Activated CD4-positive, CD25-positive, alpha-beta regulatory T cell treated with anti-CD3 and anti-CD28 coated beads, Interleukin-2, amount 50 U/mL, for 24 hours (primary cell): ENCODE measurements around the gene OSBPL8.
"Not testable (repeated sequence)": the region's sequence is repeated elsewhere in the genome, so short reads cannot be mapped to it uniquely, and the experiment has no call there.

Experiments used
- ATAC-seq, 2 donors: fragments of 150-1000 bp; cut with Tn5 transposase; one replicate each; pipeline ENCODE4 v1.10.0; 2021; ENCODE audit warnings: mild to moderate bottlenecking in 1 of 2, moderate library complexity in 1 of 2

OSBPL8 gene

DNA sequence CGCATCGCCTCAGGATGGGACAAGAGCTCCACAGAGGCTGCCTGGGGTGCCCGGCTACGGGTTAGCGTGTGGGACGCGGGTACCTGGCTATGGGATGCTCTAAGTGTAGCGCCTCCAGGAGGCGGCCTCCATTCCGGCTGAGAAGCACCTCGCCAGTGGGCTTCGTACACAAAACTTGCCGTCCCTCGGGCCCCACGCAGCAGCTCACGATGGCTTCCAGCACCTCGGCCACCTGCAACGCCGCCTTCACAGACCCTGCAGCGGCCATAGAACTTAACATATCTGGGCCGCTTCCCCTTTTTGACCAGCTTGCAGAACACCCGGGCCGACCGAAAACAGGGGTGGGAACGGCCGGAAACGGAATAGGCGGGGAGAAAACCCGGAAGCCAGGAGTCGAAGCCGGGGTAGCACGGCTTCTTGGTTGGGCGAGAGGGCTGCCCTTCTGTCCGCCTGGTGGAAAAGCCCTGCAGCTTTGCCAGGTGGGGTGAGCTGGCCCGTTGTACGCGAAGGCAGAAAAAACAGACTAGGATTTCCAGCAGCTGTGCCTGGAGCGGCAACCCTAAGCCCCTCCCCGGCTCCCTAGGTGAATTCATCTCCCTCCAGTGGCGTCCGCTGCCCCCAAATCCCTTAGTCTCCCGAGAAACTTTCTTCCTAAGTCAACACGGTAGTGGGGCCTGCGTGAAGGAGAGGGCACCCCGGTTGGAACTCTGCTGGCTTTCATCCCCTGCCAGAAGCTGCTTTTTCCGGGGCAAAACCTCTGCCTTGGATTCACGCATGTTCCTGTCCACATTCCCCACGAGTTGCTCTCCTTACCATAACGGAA, 211.3 kb downstream of the OSBPL8 start, which contains the start of gene BBS10:
Gene BBS10 (minus strand): TSS at position 337 of the 823 bp plus-strand sequence. CDS start 57 bp downstream, at position 280.
- peak; percentile 97 to 99 for ATAC-seq

DNA sequence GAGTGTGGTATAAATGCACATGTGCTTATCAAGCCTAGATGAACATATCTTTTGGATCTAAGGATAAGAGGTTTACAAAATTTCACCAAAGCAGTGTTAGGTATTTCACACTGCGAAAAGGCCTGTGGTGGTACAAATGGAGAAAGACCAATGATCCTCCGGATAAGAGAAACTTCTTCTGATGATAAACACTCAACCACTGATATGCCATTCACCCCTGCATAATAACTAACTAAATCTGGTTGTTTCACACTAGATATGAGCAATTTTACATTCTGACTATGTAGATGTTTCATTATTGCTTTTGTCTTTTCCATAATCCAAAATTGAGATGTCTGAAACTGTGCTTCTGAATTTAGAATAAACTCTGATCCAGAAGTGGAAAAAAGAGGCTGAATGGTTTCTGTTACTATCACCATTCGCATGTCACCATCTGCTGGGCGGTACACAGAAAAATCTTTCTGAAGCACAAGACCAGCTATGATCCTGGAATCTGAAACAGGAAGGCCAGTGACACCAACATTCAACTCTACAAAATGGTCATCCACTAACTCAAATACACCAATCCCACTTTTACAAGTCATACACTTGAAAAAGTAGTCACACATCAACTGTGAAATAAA, 212.7 kb downstream of the OSBPL8 start:
- peak in 1 of 2 donors; percentile 15 for ATAC-seq

DNA sequence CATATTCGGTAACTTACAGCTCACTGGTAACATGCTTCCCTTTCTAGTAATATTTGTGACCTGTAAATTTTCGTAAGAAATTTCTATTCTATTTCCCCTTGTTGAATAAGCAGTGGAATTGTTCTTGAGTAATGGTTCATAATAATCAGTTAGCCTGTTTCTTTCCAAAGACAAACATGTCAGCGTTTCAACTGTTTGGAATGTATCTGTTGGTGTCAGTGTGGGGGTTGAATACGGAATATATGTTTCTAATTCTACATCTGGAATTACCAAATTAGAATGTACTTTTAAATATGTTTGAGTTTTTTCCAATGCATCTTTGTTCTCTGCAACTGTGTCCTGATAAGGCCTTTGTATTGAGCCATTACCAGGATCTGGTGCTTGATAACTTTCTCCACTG, 213.3 kb downstream of the OSBPL8 start:
- ATAC-seq: no peak

DNA sequence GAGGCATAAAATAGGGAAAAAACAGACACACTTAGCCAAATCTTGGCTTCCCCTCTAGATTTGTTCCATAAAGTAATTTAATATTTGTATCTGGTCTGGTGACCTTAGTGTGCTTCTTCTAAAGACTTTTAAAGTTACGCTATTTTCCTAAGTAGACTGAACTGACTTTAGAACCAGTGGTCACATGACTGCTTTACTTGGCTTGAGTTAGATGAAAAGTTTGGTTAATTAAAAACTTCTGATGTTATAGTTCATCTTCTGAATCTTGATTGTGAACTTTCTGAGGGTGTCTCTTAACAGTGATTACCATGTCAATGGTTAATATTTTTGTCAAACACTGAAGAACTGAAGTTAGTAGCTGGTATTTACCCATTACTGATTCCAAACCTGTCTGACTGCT, 214.0 kb downstream of the OSBPL8 start:
- no peak for ATAC-seq

DNA sequence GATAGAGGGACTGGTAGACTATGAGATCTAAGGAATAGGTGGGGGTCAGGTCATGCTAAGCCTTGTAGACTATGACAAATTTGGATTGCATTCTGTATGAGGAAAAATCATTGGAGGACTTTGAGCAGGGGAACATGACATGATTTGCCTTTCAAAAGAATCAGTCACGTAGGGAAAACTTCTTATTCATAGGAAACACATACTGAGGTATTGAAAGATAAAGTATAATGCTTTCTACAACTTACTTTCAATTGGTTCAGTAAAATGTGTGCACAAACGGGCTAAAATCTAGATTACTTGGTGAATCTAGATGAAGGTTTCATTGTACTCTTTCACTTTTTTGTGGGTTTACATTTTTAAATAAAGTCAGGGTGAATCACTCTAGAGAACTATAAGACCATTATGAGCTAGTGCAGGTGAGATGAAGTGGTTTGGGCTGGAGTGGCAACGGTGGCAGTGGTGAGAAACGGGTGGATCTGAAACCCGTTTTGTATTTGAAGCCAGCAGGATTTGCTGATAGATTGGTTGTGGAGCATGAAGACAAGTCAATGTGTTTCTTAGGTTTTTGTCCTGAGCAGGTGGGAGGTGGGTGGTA, 218.0 kb downstream of the OSBPL8 start:
- ATAC-seq: no peak

DNA sequence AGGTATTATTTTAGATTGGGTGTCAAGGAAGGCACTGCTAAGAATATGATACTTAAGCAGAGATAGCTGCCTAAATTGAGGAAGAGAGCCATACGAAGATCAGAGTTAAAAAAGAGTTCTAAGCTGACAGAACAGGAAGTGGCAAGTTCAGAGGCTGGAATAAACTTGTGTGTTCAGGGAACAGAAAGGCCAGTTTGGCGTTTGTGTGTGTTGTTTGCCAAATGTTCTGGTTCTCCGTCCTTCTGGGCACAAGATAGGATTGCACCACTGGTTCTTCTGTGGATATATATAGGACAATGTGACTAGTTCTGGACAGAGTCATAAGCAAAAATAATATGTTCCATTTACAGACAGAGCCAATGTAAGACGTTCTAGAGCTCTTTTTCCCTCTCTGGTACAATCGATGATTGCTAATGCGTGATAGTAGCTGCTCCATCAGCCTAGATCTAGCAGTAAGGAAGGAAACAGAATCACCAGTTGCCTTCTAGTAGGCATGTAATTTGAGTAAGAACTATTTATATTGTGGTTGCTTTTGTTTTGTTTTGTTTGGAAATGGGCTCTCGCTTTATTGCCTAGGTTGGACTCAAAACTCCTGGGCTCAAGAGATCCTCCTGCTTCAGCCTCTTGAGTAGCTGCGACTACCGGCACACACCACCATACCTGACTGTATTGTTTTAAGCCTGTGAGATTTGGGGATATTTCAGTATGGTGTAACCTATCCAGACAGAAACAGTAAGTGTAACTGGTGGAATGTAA, 218.7 kb downstream of the OSBPL8 start:
- no peak for ATAC-seq

DNA sequence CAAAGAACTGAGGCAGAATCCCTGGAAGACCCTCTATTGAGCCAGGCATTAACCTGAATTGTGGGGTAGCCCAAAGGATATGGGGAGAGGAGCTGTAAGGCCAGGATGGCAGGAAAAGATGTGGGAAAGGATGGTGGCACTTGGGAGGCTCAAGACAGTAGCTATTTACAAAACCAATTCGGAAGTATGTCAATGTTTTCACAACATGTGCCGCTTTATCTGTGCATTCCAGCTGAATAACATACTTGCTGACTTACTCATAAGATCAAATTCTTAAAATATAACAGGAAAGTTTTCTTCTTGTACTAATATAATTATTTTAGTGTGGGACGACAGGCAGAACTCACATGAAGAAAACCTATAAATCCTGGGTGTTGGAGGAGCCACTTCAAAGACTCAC, 222.0 kb downstream of the OSBPL8 start:
- no peak for ATAC-seq

DNA sequence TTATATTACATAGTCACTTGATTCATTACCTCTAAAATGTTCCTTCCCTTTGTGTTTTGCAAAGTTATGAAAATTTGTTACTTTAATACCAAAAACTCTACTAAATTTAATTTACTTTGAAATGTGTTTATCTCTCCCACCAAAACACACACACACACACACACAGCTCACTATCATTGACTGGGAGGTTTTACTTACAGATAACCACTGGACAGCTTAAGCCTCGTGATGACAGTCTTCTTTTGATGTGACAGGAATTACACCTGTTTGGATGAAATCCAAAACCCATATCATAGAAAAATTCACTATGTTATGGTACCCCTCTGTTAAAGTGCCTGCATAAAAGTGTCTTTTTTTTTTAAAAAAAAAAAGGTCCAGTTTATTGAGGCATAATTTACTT, 227.0 kb downstream of the OSBPL8 start:
- no peak for ATAC-seq

DNA sequence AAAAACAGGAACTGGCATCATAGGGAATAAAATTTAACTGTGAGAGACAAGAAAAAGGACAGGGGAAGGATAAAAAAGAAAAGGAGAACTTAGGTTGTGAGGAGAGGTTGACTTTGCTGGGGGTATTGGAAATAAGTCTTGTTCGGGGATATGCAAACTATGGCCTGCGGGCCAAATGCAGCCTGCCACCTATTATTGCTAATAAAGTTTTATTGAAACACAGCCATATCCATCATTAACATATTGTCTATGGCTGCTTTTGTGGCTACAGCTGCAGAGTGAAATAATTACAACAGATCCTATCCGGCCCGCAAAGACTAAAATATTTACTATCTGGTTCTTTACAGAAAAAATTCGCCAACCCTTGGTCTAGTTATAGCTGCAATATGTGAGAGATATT, 230.0 kb downstream of the OSBPL8 start:
- ATAC-seq: no peak

DNA sequence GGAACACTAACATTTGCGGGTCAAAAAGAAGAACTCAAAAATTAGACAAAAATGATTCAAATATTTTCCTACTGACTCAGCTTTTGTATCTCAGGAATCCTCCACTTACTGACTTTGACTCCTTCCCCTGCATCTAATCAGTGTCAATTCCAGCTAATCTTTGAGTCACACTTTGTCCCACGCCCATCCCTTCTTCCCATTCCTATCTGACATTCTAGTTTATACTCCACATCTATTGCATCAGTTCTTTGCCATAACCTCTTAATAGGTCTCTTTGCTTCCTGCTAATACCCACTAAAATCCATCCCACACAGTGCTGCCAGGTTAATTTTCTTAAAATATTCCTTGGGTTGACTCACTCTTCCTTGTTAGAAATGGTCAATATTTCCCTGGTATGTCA, 230.4 kb downstream of the OSBPL8 start:
- no peak for ATAC-seq

DNA sequence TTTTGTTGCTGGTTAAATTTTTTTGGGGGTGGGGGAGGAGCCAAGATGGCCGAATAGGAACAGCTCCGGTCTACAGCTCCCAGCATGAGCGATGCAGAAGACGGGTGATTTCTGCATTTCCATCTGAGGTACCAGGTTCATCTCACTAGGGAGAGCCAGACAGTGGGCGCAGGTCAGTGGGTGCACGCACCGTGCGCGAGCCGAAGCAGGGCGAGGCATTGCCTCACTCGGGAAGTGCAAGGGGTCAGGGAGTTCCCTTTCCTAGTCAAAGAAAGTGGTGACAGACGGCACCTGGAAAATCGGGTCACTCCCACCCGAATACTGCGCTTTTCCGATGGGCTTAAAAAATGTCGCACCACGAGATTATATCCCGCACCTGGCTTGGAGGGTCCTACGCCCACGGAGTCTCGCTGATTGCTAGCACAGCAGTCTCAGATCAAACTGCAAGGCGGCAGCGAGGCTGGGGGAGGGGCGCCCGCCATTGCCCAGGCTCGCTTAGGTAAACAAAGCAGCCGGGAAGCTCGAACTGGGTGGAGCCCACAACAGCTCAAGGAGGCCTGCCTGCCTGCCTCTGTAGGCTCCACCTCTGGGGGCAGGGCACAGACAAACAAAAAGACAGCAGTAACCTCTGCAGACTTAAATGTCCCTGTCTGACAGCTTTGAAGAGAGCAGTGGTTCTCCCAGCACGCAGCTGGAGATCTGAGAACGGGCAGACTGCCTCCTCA, 239.8 kb downstream of the OSBPL8 start:
- not testable (repeated sequence) for ATAC-seq

DNA sequence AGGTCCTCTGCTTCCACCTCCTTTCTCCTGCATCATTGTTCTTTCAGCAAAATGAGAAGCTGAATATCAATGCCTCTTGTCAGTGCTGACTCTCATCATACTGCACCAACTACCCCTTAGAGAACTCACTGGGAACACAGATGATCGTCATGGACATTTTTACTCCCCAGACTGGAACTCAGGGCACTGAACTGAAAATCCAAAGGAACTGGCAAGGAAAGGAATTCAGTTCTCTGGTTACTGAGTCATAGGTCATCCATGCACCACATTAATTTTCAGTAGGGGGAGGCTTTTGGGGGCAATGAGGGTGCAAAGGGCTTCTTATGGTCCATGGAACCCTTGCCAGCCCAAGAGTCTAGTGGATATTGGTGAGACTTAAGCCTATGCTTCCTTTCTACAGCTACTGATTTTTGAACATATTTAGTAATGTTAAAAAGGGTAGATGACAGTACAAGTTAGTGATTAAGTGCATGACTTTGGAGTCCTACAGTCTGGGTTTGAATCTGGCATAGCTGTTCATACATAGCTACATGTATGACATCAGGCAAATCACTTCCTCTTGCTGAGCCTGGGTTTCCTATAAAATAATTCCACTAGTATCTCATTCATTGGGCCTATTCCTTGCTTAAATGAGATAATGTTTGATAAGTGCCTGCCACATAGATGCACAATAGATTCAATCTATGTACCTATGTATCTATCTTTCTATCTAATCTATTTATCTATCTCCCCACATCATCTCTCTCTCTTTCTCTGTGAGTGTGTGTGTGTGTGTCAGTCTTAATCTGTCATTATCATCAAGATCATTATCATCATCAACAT, 240.6 kb downstream of the OSBPL8 start:
- ATAC-seq: no peak

DNA sequence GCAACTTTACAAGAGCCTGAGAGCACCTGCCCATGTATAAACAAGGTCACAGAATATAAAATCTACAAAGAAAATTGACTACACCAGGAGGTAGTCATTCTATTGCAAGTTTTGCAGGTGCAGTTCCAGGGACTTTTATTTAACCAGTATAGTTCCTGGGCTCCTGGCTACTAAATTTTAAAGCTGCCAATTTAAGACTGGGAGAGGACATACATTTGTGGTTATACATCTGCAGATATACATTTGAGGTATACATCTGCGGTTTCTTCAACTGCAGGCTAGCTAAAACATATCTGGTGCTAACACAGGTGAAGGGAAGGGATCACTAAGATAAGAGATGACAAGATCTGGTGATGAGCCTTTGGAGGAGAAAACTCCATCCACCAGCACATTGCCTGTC, 241.6 kb downstream of the OSBPL8 start:
- ATAC-seq: no peak

DNA sequence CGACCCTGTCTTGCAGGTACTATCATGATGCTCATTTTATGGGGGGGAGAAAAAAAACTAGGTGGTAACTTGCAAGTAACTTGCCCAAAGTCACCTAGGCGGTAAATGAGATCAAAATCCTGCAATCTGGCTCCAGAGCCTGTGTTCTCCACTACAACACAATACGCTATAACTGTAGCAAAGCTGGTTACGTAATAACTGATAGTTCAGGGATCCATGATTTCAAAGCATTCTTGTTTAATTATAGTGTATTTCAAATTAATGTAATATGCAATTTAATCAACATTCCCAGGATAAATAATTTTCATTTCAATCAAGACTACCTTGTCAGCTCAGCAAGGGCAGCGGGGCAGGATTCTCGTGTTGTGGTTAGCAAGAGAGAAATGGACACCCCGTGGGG, 243.1 kb downstream of the OSBPL8 start:
- ATAC-seq: no peak

DNA sequence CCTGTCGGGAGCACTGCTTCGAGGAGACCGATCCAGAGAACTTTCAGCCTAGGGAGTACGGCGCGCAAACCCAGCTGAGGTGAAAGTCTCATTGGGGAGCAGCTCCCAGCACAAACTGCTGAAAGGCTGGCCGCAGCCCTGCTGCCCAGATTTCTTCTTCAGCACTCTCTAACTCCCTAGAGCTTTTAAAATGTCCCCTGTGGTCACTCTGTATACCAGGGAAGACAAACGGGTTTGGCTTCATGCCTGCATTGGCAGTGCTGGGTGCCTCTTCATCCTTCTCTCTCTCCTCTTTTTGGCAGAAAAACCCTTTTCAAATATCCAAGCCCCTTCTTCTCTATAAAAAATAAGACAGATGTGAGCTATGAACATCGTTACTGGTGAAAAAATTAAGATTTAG, 246.3 kb downstream of the OSBPL8 start:
- no peak for ATAC-seq

DNA sequence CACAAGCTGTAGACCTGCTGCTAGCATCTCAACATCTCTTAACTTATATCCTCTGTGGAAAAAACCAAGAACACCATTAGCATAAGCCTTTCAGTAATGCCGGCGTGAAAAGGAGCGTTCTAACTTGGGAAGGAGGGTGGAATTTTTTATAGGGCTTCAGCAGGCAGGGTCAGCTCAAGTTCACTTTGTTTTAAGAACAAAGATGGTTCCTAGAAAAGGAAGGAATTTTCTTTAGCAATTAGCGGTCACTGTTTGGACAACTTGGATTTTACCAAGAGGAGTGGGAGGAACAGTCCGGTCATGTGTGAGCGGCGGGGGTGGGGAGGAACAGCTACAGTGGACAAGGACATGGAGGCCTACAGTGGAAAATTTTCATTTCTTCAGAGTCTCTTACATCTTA, 247.3 kb downstream of the OSBPL8 start:
- ATAC-seq: no peak

DNA sequence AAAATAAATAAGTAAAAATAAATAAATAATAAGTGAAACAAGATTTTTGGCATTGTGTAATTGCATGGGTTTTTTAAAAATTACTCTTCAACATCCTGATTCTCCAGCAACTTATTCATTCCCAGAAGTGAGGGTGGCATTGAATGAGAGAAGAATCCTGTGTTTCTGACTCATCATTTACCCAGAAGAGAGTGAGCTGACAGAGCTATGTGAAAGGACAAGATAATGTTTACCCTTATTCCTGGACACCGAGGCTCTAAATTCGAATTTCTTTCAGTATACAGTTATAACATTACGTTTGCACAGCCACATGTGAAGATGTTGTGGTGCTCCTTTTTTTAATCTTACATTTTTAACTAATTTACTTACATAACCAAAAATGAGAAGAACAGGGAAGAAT, 247.8 kb downstream of the OSBPL8 start:
- ATAC-seq: no peak

DNA sequence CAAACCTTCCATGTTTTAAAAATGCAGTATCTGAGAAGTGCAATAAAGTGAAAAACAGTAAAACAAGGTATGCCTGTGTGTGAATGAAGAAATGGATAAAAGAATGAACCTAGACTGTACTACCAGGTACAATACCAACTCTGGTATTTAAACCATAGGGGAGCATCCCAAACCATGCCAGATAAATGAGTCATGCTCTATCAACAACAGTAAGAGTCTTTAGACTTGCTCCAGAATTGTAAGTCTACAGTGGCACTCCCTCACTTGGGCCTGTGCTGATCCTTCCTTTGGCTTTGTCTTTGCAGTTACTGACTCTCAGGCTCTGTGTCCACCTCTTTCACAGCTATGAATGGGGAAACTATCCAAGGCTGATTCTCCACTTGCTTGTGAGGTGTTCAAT, 249.5 kb downstream of the OSBPL8 start:
- no peak for ATAC-seq

DNA sequence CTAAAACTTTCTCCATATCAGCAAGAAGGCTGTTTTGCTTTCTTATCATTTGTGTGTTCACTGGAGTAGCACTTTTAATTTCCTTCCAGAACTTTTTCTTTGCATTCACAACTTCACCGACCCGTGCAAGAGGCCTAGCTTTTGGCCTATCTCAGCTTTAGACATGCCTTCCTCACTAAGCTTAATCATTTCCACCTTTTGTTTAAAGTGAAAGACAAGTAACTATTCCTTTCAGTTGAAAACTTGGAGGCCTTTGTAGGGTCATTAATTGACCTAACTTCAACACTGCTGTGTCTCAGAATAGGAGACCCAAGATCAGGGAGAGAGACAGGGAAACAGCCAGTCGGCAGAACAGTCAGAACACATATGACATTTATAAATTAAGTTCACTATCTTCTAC, 250.7 kb downstream of the OSBPL8 start:
- ATAC-seq: no peak

DNA sequence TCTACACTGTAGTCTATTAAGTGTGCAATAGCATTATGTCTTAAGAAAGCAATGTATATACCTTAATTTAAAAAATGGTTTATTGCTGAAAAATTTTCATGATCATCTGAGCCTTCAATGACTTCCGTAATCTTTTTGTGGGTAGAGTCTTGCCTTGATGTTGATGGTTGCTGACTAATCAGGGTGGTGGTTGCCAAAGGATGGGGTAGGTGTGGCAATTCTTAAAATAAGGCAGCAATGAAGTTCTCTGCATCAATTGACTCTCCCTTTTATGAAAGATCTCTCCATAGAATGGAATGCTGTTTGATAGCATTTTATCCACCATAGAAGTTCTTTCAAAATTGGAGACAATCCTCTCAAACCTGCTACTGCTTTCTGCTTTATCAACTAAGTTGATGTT, 252.5 kb downstream of the OSBPL8 start:
- ATAC-seq: no peak

DNA sequence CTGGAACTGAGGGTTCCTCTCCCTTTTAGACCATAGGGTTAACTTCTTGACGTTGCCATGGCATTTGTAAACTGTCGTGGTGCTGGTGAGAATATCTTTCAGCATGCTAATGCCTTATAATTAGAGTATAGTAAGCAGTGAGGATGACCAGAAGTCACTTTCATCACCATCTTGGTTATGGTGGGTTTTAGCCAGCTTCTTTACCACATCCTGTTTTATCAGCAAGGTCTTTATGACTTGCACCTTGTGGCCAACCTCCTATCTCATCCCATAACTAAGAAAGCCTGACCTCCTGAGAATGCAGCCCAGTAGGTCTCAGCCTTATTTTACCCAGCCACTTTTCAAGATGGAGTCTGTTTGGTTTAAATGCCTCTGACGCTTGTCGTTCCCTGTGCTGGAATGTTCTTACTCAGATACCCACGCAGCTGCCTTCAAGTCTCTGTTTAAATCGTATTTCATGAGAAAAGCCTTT, 255.5 kb downstream of the OSBPL8 start:
- ATAC-seq: no peak

DNA sequence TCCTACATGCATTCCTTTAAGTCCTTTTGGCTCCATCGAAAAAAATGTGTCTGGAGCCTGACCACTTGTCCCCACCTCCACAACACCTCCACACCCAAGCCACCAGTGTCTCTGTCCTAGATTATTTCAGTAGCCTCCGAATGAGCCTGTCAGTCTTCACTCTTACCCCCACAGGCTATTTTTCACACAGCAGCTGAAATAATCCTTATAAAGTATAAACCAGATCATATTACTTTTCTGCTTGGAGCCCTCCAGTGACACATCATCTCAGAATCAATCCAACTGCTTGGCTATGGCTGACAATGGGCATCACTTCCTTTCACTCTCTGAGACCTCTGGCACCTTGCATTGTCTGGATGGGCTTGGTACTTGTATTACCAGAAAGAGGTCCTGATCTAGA, 256.2 kb downstream of the OSBPL8 start:
- ATAC-seq: no peak
